ENCODE data around the gene METAP2. TPM values are rescaled to one million over a fixed set of nuclear protein-coding genes. Genes with fewer than 3 reads are reported as not detected.

Gene METAP2
- total RNA-seq (10 to 100 TPM; 50.7 to 52.7 TPM), polyA plus RNA-seq (10 to 100 TPM; 39.6 to 45.0 TPM)

- H3K27ac ChIP-seq (ENCODE audit: low read depth, low read length) = peak within 1 kb of the TSS; percentile 78
- peaks cover 16% of the 10 kb centered on the region for H3K36me3 ChIP-seq (ENCODE audit: insufficient read depth, low read length)
- ChIA-PET POLR2A (ENCODE audit: partially characterized antibody) (interaction anchor here (0.8 to 3.6 kb wide), 23 partner anchors 9 to 1797 kb away, joined by 3 to 48 read pairs (median 6); partner anchors contain the start of genes AMDHD1, CCDC38, CRADD and FGD6), CTCF (ENCODE audit: partially characterized antibody) (interaction anchor here (1.0 to 2.5 kb wide), 5 partner anchors 16 to 400 kb away, joined by 3 to 15 read pairs (median 5); partner anchors contain the start of genes FGD6, NR2C1 and VEZT)
- H3K4me1 Mint-ChIP-seq = peaks cover 36 to 64% (median 54%) of the 10 kb centered on the region in 4 donors
- H3K4me1 ChIP-seq (ENCODE audit: insufficient read depth, low read length) = peaks cover 50% of the 10 kb centered on the region
- H3K4me3 ChIP-seq (ENCODE audit: low read length in 2 of 2) = peak within 1 kb of the TSS; percentile 83 to 99
- H3K9me3 ChIP-seq (ENCODE audit: control insufficient read depth in 1 of 2, low read length in 2 of 2) = no peaks in the 10 kb centered on the region
- H3K27ac Mint-ChIP-seq = peak within 1 kb of the TSS; percentile 90 to 100 (median 98)
- peaks cover 28 to 37% of the 10 kb centered on the region in 2 donors for H3K36me3 Mint-ChIP-seq
- no peaks in the 10 kb centered on the region for H3K9me3 Mint-ChIP-seq
- H3K27me3 ChIP-seq (ENCODE audit: insufficient read depth, low read length) = no peaks in the 10 kb centered on the region
- H3K4me3 Mint-ChIP-seq = peak within 1 kb of the TSS; percentile 99 to 100 (median 100)
- DNase-seq = peak; percentile 87 to 92 (median 88)
- H3K27me3 Mint-ChIP-seq = no peaks in the 10 kb centered on the region
- intact Hi-C loops (cut with micrococcal nuclease) = loop anchor here (1.0 to 5.0 kb wide), 7 partner anchors 73 to 1797 kb away; partner anchors contain the start of genes CRADD, FGD6, LTA4H and NDUFA12
Observed at GRCh38 chr12:95473884-95474659, at the start of gene METAP2. TSS of gene METAP2 (plus strand) at chr12:95474152. CDS start at chr12:95474180, 28 bp downstream.

DNA sequence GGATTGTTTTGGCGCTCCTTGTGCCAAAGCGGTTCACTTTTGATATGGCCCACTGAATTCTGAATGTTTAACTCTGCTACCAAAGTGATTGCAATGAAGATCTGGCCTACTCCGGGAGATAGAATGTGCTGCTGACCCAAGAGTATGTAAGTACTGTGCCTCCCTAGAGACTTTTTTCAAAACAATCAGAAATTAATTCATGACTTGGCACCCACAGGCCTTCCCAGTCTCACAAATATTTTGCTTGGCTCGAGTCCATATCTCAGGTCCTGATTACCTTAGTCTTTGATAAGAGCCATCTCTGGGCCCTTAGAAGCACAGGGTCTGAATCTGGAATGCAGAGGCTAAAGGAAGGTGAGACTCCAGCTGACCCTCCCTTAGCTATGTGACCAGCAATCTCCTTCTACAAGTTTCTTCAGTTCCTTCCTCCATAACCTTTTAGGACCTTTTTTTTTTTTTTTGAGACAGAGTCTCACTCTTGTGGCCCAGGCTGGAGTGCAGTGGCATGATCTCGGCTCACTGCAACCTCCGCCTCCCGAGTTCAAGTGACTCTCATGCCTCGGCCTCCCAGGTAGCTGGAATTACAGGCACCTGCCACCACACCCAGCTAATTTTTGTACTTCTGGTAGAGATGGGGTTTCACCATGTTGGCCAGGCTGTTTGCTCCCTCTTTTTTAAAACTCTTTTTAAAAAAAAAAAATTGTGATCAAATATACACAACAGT is 49.5 kb upstream of the METAP2 start:
- intact Hi-C loops (cut with micrococcal nuclease) = no loop called here
- Histone ChIP-seq H3K27ac (ENCODE audit: low read depth, low read length) (no peak overlapping the region), H3K4me1 (ENCODE audit: insufficient read depth, low read length) (no peaks in the 10 kb centered on the region), H3K4me3 (ENCODE audit: low read length in 2 of 2) (no peak overlapping the region), H3K27me3 (ENCODE audit: insufficient read depth, low read length) (no peaks in the 10 kb centered on the region), H3K36me3 (ENCODE audit: insufficient read depth, low read length) (no peaks in the 10 kb centered on the region), H3K9me3 (ENCODE audit: control insufficient read depth in 1 of 2, low read length in 2 of 2) (no peaks in the 10 kb centered on the region)
- ChIA-PET CTCF (ENCODE audit: partially characterized antibody) (no interaction called here), POLR2A (ENCODE audit: partially characterized antibody) (no interaction called here)
- DNase-seq = no peak
- Mint-ChIP-seq H3K4me3 (no peak overlapping the region), H3K4me1 (peaks cover 4 to 16% (median 8%) of the 10 kb centered on the region in 4 donors), H3K9me3 (peaks cover 0 to 5% (median 0%) of the 10 kb centered on the region in 8 donors), H3K27me3 (peaks cover 0 to 1% of the 10 kb centered on the region in 2 donors), H3K36me3 (no peaks in the 10 kb centered on the region), H3K27ac (no peak overlapping the region)

- Mint-ChIP-seq H3K27me3 (peaks cover 0 to 6% of the 10 kb centered on the region in 2 donors), H3K9me3 (peaks cover 0 to 5% (median 0%) of the 10 kb centered on the region in 8 donors), H3K36me3 (no peaks in the 10 kb centered on the region), H3K4me3 (peak overlapping the region in 1 of 8 donors; percentile 50), H3K27ac (peak overlapping the region in 1 of 7 donors; percentile 41), H3K4me1 (peaks cover 4 to 16% (median 8%) of the 10 kb centered on the region in 4 donors)
- Histone ChIP-seq H3K9me3 (ENCODE audit: control insufficient read depth in 1 of 2, low read length in 2 of 2) (no peaks in the 10 kb centered on the region), H3K27me3 (ENCODE audit: insufficient read depth, low read length) (no peaks in the 10 kb centered on the region), H3K4me3 (ENCODE audit: low read length in 2 of 2) (no peak overlapping the region), H3K27ac (ENCODE audit: low read depth, low read length) (no peak overlapping the region), H3K36me3 (ENCODE audit: insufficient read depth, low read length) (no peaks in the 10 kb centered on the region), H3K4me1 (ENCODE audit: insufficient read depth, low read length) (no peaks in the 10 kb centered on the region)
- ChIA-PET POLR2A (ENCODE audit: partially characterized antibody) (interaction anchor here (2.8 kb wide), 1 partner anchor 44 kb away, joined by 21 read pairs; the partner anchor contains the start of gene METAP2), CTCF (ENCODE audit: partially characterized antibody) (interaction anchor here (1.1 kb wide), 1 partner anchor 37 kb away, joined by 3 read pairs; no protein-coding TSS in a partner anchor)
- no peak for DNase-seq
- intact Hi-C loops (cut with micrococcal nuclease) = no loop called here
Observed at GRCh38 chr12:95429172-95429510, 44.8 kb upstream of the METAP2 start.

DNA sequence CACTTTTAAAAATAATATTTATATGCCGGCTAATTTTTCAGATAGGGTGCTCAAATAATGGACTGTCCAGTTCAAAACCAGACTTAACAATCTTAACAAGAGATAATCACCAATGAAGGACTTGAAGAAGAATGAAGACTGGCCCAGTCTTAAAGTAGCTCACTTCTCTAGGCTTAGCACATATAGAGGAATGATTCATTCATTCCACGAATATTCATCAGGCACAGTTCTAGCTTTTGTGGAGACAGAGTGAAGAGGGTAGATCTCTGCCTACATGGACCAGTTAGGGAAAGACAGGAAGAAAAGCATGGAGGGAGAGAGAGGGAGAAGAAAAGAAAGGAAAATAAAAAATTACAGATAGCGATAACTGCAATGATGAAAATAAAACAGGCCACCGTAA is 42.8 kb upstream of the METAP2 start:
- POLR2A ChIA-PET (ENCODE audit: partially characterized antibody) = no interaction called here
- no peaks in the 10 kb centered on the region for H3K36me3 ChIP-seq (ENCODE audit: insufficient read depth, low read length)
- CTCF ChIA-PET (ENCODE audit: partially characterized antibody) = no interaction called here
- H3K27me3 ChIP-seq (ENCODE audit: insufficient read depth, low read length) = no peaks in the 10 kb centered on the region
- Mint-ChIP-seq H3K4me1 (peaks cover 4 to 16% (median 8%) of the 10 kb centered on the region in 4 donors), H3K4me3 (no peak overlapping the region), H3K27me3 (peaks cover 0 to 6% of the 10 kb centered on the region in 2 donors), H3K9me3 (peaks cover 0 to 2% (median 0%) of the 10 kb centered on the region in 8 donors), H3K27ac (no peak overlapping the region), H3K36me3 (no peaks in the 10 kb centered on the region)
- H3K4me1 ChIP-seq (ENCODE audit: insufficient read depth, low read length) = no peaks in the 10 kb centered on the region
- no peak for DNase-seq
- intact Hi-C loops (cut with micrococcal nuclease) = no loop called here
- H3K27ac ChIP-seq (ENCODE audit: low read depth, low read length) = no peak overlapping the region
- no peak overlapping the region for H3K4me3 ChIP-seq (ENCODE audit: low read length in 2 of 2)
- H3K9me3 ChIP-seq (ENCODE audit: control insufficient read depth in 1 of 2, low read length in 2 of 2) = no peaks in the 10 kb centered on the region

DNA sequence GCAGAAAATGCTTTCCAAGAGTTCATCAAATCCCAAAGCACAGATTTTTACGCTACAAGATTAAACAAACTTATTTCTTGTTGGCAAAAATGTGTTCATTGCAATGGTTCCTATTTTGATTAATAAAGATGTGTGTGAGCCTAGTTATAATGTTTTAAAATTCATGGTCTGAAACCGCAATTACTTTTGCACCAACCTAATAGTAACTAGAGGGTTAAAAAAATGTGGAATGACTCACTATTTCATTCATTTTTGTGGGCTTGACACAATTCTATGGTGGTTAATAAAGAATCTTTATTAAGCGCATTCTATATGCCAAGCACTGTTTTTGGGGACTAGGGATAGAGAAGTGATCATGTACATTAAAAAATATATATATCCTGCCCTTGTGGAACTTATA is 38.6 kb upstream of the METAP2 start:
- no peak for DNase-seq
- Histone ChIP-seq H3K27ac (ENCODE audit: low read depth, low read length) (no peak overlapping the region), H3K4me1 (ENCODE audit: insufficient read depth, low read length) (no peaks in the 10 kb centered on the region), H3K9me3 (ENCODE audit: control insufficient read depth in 1 of 2, low read length in 2 of 2) (no peaks in the 10 kb centered on the region), H3K4me3 (ENCODE audit: low read length in 2 of 2) (no peak overlapping the region), H3K27me3 (ENCODE audit: insufficient read depth, low read length) (no peaks in the 10 kb centered on the region), H3K36me3 (ENCODE audit: insufficient read depth, low read length) (no peaks in the 10 kb centered on the region)
- Mint-ChIP-seq H3K9me3 (no peaks in the 10 kb centered on the region), H3K4me1 (no peaks in the 10 kb centered on the region), H3K36me3 (no peaks in the 10 kb centered on the region), H3K27ac (no peak overlapping the region), H3K27me3 (peaks cover 0 to 6% of the 10 kb centered on the region in 2 donors), H3K4me3 (no peak overlapping the region)
- POLR2A ChIA-PET (ENCODE audit: partially characterized antibody) = no interaction called here
- CTCF ChIA-PET (ENCODE audit: partially characterized antibody) = no interaction called here
- intact Hi-C loops (cut with micrococcal nuclease) = no loop called here

DNA sequence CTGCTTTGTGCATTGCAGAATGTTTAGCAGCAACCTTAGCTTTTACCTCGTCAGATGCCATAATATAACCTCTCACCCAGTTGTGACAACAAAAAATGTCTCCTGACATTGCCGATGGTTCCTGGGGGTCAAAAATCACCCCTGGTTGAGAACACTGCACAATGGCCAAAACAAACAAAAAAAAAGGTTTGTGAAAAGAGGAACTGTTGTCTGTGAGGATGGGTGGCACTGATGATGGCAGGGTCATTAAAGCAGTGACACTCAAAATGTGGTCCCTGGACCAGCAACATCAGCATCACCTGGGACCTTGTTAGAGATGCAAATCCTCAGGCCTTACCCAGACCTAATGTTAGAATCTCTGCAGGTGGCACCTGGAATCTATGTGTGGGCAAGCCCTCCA is 36.4 kb upstream of the METAP2 start:
- no peak for DNase-seq
- H3K4me1 ChIP-seq (ENCODE audit: insufficient read depth, low read length) = no peaks in the 10 kb centered on the region
- no peaks in the 10 kb centered on the region for H3K36me3 ChIP-seq (ENCODE audit: insufficient read depth, low read length)
- POLR2A ChIA-PET (ENCODE audit: partially characterized antibody) = no interaction called here
- Mint-ChIP-seq H3K4me3 (no peak overlapping the region), H3K4me1 (no peaks in the 10 kb centered on the region), H3K9me3 (no peaks in the 10 kb centered on the region), H3K36me3 (no peaks in the 10 kb centered on the region), H3K27me3 (peaks cover 0 to 3% of the 10 kb centered on the region in 2 donors), H3K27ac (no peak overlapping the region)
- H3K9me3 ChIP-seq (ENCODE audit: control insufficient read depth in 1 of 2, low read length in 2 of 2) = no peaks in the 10 kb centered on the region
- CTCF ChIA-PET (ENCODE audit: partially characterized antibody) = no interaction called here
- intact Hi-C loops (cut with micrococcal nuclease) = no loop called here
- no peak overlapping the region for H3K27ac ChIP-seq (ENCODE audit: low read depth, low read length)
- H3K4me3 ChIP-seq (ENCODE audit: low read length in 2 of 2) = no peak overlapping the region
- no peaks in the 10 kb centered on the region for H3K27me3 ChIP-seq (ENCODE audit: insufficient read depth, low read length)
